GM21423 (cell line): ENCODE measurements around the gene MYB.
"Not testable (repeated sequence)": the region's sequence is repeated elsewhere in the genome, so short reads cannot be mapped to it uniquely, and the experiment has no call there.

ENCODE experiments used
- ATAC-seq: cut with Tn5 transposase; IDR thresholded peaks from one replicate; pipeline ENCODE4 v1.9.1; 2021; ENCODE audit warnings: mild to moderate bottlenecking, moderate library complexity; ENCODE audit not compliant: unreplicated experiment

MYB gene

GRCh38 chr6:135162678-135163439 lies 18.2 kb upstream of the MYB start:
- no peak for ATAC-seq

DNA sequence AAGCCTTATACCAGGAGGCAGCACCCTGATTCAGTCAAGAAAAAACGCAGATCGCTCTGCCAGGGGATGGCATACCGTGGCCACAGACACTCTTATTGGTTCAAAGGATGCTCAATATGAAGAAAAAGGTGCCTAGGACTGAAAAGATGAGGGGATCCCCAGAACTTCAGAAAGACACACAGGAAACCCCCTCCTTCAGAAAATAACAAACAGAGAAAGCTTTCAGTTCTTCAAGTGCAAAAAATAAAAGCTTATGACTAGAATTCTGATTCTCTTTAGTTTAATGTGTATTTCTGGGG lies 17.7 kb upstream of the MYB start:
- ATAC-seq: peak; percentile 69

- not testable (repeated sequence) for ATAC-seq
These were observed 16.7 kb upstream of the MYB start for GRCh38 chr6:135164387-135164786.

- no peak for ATAC-seq
These were observed 16.1 kb upstream of the MYB start for GRCh38 chr6:135165031-135165430.

DNA sequence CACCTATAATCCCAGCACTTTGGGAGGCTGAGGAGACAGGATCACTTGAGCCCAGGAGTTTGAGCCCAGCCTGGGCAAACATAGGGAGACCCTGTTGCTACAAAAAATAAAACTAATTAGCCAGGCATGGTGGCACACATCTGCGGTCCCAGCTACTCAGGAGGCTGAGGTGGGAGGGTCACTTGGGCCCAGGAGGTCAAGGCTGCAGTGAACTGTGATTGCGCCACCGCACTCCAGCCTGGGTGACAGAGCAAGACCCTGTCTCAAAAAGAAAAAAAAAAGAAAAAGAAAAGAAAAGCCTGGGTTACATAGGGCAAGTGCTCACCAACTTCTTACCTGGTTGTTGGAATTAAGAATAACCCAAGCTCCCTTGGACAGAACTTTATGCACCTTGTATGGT lies 14.6 kb upstream of the MYB start:
- no peak for ATAC-seq

DNA sequence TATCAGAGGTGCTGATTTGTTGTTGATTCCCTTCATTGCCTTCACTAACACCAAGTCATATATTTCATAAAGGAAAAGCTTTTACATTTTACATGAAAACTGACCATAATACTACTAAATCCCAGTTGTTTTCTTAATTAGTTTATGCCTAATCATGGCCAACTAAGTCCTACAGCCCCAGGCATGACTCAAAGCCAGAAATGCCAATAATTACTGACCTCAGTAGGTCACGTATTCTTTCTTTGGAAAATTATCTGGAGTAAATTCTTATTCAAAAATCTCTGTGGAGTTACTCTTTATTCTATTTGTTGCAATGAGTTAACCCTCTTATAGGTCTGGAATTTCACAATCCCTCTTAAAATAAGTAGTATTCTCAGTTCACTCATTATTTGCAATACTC lies 13.5 kb upstream of the MYB start:
- no peak for ATAC-seq

DNA sequence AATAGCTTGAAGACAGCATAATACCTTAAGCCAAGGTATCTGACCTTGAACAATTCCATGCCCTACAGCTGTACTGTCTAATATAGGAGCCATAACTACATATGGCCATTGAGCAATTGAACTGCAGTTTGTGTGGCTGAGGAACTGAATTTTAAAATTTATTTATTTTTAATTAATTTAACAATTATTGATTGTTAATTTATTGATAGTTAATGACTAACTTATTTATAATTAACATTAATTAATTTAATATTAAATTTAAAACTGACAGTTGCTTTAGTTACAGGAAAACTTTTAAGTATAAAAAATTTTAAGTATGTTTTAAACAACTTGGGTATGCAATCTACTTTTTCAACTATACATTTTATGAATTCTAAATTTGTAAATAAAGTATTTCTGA lies 12.3 kb upstream of the MYB start:
- no peak for ATAC-seq

DNA sequence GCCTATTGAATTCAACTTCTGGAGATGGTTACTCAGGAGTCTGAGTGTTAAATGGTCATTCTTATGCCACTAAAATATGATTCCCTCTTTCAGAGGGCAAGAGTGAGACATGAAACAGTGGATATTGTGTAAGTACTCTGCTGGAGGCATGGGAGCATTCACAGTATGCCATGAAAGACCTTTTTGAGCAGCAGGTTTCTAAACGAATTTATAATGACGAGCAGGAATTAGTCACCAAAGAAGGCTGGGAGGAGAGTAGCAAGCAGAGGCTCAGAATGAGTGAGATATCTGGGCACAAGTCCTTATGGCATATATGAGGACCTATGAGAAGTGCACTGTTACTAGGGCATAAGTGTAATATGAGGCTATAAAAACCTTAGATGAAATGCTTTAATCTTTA lies 10.9 kb upstream of the MYB start:
- no peak for ATAC-seq

GRCh38 chr6:135170849-135171248 lies 10.3 kb upstream of the MYB start:
- ATAC-seq: no peak

- ATAC-seq: no peak
These were observed 7.7 kb upstream of the MYB start for GRCh38 chr6:135173242-135173988.

DNA sequence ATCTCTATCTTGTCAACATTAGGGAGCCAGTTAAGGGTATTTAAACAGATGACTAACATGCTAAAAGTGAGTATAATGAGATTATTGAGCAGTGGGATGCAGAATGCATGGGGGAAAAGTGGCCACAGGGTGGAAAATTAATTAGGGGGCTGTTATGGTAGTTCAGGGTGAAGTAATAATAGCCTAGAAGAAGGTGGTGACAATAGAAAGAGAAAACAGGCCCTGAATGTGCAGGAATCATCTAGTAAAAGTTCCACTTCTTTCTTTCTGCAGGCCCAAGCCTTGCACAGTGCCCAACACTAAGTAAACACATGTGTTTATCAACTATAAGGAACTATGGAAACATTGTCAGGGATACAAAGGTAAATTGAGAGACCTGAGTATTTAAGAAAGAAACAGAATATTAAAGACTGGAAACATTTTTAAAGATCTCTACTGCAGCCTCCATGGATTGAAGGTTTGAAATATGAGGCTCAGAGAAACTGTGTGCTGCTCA lies 7.1 kb upstream of the MYB start:
- ATAC-seq: no peak

- no peak for ATAC-seq
These were observed 5.0 kb upstream of the MYB start for GRCh38 chr6:135176058-135176457.

DNA sequence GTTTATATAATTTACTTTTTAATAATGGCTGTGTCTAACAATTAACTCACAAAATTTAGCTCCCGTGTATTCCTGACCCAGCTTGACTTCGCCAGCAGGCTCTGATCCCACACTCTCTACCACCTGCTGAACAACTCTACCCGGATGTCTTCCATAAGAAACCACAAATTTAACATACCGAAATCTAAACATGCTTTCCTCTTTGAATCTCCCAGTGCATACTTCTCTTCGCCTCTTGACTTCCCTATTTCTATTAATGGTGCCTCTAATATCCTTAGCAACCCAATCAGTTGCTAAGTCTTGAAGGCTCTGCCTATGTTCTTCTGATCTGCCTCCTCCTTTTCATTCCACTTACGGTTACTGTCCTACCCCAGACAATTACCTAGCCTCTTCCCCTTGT lies 4.6 kb upstream of the MYB start:
- no peak for ATAC-seq

DNA sequence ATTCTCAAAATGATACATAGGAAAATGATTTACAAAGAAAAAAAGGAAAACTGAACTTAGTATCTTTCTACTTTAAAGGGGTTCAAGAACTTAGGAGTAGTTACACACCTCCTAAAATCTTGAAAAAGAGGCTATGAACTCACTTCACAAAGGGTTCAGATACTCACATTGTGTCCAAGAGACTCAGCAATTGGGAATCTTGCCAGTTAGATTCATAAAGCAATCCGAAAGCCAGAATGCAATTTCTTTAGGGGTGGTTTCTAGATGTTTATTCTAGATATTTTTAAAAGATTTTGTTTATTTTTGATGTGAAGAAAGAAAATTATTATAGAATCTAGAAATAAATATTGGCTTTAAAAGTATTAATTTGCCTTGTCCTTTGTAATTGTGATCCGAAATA lies 1.7 kb upstream of the MYB start:
- no peak for ATAC-seq

DNA sequence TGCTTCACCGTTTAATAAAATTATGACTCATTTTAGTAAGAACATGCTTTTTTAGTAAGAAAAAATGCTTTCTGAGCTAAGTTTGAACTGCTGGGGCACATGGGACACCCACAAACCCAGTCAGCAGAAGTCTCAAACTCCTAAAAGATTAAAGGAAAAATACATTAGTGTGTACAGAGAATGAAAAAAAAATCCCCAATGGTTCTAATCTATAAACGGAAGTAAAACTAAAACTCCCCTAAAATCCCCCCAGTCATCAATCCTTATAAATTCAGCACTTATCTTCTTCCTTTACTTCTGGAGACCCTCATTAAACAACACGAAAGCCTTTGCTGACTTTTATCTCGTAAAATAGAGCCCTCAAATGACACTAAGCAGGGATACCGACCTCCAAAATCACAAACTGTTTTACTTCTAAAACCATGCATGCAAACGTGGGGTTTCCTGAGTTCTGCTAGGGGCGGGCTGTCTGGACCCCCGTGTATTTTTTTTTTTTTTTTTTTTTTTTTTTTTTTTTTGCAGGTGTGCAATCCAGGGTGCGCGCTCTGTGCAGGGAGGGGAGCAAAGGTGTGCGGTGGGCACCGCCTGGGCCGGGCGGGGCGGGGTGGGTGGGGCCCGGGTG lies 1.1 kb upstream of the MYB start:
- no peak for ATAC-seq

- peak; percentile 1 for ATAC-seq
These were observed 394 bp downstream of the MYB start for GRCh38 chr6:135181333-135182070.

GRCh38 chr6:135182071-135183001 lies 1.2 kb downstream of the MYB start:
- peak; percentile 3 for ATAC-seq

DNA sequence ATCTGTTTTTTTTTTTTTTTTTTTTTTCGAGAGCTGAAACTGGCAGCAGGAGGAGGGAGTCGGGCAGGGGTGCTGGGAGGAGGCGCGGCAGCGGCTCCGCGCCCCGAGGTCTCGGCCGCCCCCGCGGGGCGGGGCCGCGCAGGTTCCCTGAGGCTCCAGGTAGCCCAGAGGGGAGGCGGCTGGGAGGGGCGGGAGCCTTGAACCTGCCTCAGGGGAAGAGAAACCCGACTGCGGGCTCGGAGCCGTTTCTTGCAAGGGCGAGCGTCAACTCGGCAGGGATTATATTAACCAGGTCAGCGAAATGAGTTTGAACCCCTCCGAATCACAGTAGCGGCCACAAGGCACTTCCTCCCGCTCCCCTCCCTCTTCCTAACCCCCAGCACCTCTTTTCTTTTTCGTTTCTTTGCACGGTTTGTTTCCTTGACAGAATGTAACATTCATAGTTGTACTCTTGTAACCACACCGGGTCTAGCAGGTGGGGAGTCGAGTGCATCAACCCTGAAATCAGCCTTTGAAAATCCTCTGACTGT lies 2.0 kb downstream of the MYB start:
- ATAC-seq: peak; percentile 46

DNA sequence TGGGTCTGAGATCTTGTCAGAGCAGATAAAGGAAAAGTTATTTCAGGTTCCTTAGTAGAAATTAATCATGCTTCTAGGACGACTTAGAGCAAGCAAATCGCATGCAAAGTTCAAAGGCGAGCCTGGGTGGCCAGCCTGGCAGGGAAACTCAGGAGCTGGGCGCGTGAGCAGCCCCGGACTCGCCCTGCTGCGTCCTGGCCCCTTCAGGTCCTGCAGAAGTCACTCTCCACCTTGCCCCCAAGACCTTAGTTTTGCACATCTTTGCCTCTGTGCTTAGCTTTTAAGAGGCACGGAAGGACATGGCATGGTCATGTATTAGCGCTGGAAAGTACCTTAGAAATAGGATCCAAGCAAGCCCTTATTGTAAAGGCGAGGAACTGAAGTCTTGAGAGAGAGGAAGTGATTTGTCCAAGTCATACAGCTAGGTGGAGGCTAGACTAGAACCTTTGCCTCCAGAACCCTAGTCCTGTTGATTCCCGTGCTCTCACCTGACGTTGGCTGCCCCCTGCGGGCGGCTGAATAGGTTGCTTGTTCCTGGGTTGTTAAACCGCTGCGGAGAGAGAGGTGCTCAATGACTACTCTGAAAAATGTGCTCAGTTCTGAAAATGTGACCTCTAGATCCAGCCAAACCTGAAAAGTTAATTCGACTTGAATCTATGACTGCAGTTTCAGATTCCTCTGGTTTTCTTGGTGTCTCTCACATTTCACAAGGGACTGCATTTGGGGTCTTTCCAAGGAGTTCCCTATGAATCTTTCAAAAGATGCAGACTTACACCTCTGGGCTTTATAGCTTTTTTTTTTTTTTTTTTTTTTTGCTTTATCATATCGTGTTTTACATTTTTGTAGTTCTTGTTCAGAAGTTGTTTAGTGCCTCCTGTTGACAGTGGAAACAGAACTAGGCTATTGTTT lies 2.7 kb downstream of the MYB start:
- ATAC-seq: peak; percentile 27
